GM18508 (cell line): ENCODE data around the gene PCDH9.

Experiments
- ATAC-seq: cut with Tn5 transposase; IDR thresholded peaks from one replicate; pipeline ENCODE4 v1.9.1; 2021; ENCODE audit warnings: moderate number of reproducible peaks; ENCODE audit not compliant: insufficient read depth, unreplicated experiment

The PCDH9 gene

GRCh38 chr13:66563076-66563475 lies 667.1 kb downstream of the PCDH9 start:
- ATAC-seq: no peak

GRCh38 chr13:66562054-66562453 lies 668.1 kb downstream of the PCDH9 start:
- no peak for ATAC-seq

DNA sequence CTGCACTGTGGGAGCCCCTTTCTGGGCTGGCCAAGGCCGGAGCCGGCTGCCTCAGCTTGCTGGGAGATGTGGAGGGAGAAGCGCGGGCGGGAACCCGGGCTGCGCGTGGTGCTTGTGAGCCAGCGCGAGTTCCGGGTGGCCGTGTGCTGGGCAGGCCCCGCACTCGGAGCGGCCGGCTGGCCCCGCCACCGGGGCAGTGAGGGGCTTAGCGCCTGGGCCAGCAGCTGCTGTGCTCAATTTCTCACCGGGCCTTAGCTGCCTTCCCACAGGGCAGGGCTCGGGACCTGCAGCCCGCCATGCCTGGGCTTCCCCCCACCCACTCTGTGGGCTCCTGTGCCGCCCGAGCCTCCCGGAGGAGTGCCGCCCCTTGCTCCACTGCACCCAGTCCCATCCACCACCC lies 669.1 kb downstream of the PCDH9 start:
- no peak for ATAC-seq

GRCh38 chr13:66560189-66560588 lies 669.9 kb downstream of the PCDH9 start:
- no peak for ATAC-seq

DNA sequence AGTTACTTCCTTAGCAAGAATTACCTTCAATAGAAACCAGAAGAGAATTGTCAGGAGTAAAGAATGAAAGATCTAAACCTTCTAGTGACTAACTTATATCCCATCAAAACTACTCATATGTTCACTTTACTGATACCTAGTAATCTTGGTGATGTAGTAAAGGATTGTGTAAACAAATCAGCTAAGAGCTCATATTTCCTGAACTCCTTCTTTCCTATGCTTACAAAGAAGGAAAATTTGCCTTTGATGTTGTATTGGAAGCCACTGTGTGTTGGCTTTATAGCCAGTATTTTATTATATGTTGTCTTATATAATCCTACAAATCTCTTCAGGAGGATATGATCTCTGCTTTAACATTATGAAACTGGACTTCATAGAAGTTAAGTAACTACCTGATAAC lies 671.0 kb downstream of the PCDH9 start:
- ATAC-seq: no peak

- ATAC-seq: no peak
Observed at GRCh38 chr13:66558506-66558905, 671.6 kb downstream of the PCDH9 start.

GRCh38 chr13:66557357-66557756 lies 672.8 kb downstream of the PCDH9 start:
- ATAC-seq: no peak

DNA sequence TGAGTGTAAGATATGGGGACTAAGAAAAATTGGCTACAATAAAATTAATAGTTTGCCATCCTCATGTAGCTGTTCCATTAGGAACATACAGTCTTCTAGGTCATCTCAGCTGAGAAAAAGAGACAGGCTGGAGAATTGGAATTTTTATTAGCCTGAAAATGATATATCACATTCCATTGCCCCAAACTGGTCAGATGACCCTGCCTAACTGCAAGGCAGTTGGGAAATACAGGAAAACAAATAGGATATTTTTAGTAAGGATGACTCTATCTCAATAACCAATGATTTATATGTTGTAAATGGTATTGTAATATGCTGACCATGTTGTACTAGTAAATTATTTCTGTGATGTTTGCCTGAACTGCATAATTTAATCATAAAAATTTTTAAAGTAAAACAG lies 673.8 kb downstream of the PCDH9 start:
- no peak for ATAC-seq

DNA sequence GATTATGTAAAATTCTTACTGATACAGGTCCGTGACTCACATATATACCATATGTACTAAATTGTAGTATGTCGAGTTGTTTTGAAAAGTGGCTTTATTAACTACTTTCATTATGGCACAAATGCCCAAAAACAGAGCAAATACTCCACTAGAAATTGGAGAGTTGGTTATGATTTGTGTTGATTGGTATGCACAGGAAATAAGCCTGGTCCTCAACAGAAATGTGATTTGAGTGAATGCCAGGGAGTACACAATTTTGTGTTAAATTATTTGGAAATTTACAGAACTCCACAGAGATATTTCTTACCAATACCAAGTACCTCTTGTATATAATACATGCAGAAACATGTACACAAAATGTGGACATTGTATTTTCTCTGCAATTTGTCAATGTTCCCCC lies 676.7 kb downstream of the PCDH9 start:
- no peak for ATAC-seq

DNA sequence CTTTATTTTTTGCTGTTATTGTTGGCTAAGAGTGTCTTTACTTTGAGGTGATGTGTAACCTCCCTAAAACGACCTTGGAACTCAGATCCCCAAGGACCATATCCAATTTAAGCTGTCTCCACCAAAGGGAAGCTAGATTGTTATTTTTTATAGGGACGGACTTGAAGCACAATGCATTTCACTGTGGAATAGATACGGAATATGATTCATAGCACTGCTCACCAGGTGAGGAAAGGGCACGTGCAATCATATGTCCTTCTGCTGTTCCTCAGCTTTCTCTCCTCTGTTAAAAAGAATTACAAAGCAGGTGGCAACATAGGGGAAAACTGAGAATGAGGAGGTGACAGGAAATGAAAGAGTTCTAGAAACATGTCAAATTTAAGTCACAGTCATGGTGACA lies 679.0 kb downstream of the PCDH9 start:
- ATAC-seq: no peak

- ATAC-seq: no peak
Observed at GRCh38 chr13:66547685-66548084, 682.5 kb downstream of the PCDH9 start.

DNA sequence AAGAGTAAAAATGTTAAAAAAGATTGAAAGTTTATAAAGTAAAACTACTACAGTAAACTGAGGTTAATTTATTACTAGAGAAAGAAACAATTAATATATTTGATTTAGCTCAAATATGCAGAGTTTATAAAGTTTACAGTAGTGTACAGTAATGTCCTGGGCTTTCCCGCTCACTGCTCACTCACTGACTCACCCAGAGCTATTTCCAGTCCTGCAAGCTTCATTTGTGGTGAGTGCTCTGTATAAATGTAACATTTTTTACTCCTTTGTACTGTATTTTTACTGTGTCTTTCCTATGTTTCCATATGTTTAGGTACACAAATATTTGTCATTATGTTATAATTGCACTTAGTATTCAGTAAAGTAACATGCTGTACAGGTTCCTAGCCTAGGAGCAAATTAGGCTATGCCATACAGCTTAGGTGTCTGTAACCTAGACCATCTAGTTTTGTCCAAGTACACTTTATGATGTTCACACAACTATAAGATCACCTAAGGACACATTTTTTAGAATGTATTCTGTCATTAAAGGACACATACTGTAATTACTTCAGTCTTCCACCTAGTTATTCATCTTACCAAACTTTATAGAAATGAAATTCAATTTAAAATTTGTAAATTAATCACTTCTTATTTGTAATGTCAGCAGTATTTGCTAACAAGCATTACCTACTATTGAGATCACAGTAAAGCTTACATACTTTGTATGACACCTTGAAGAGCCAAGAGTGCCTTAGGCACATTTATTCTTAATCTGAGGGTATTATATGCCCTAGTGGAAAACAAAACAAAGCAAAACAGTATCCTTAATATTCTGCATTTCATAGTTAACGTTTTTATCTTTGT lies 683.4 kb downstream of the PCDH9 start:
- ATAC-seq: no peak

GRCh38 chr13:66543780-66544179 lies 686.4 kb downstream of the PCDH9 start:
- ATAC-seq: no peak

- no peak for ATAC-seq
Observed at GRCh38 chr13:66537417-66537816, 692.7 kb downstream of the PCDH9 start.

DNA sequence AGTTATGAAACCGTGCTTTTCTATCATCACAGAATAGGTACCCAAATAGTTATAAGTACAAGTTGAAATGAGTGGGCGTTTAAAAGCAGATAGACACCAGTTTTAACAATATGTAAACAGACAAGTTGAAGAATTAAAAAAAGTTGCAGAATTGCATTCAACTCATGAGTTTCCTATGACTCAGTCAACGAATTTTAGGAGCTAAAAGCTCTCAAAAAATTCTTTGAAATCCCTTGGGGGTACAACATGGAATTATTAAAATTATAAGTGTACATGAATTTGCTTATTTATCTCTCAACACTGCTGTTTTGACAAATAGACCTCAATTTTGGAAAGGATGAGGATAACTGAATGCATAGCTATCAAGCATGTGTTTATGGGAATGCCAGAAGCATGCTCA lies 693.4 kb downstream of the PCDH9 start:
- ATAC-seq: no peak

GRCh38 chr13:66534561-66534960 lies 695.6 kb downstream of the PCDH9 start:
- ATAC-seq: no peak

DNA sequence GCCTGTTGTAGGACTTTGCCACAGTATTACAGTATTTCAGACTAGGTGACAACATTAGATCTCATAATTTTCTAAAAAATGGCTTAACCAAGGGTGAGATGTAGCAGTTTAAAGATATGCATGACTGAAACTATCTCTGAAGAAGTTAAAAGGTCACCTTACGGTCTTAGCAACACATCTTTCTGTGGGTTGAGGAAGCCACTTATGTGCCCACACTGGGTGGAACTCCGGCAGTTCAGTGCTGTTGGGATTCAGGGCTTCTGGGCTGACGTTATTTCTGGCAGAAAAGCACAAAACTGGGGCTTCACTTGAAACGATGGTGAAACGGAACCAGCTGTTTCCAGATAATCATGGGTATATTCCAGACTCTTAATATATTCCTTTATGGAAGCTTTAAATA lies 697.3 kb downstream of the PCDH9 start:
- no peak for ATAC-seq

GRCh38 chr13:66532146-66532545 lies 698.0 kb downstream of the PCDH9 start:
- no peak for ATAC-seq

- no peak for ATAC-seq
Observed at GRCh38 chr13:66530686-66531085, 699.5 kb downstream of the PCDH9 start.

DNA sequence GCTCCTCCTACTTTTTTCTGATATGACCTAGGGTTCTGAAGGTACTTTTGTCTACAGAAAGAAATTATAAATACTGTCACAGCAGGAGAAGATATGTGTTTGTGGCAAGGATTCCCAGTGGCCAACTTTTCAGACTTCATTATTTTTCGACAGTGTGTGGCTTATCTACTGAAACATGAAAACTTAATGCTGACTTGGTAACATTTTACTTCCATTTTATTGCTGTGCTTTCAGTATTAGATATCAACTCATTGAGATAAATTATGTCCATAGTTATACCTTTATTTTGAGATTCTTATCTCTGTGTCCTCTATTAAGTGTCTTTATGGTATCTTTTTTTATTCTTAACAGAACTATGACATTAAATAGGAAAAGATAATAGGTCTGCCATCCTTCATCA lies 700.0 kb downstream of the PCDH9 start:
- ATAC-seq: no peak

GRCh38 chr13:66528944-66529576 lies 701.1 kb downstream of the PCDH9 start:
- ATAC-seq: no peak

DNA sequence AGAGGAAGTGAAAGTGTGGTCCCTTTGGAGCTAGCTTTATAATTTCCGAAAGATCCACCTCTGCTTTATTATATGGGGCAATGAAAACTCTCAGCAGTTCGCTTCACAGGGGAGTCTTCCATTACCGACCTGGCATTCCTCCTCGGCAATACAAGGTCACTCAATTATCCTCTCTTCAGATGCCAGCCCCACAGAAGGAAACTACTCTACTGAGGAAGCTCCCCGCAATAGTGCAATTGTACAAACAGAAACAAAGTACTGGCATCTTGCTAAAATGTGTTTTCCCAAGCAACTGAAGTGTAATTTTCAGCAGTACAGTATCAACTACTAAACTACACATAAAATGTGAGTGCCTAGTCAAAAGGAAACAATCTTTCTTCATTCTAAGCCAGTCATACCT lies 702.0 kb downstream of the PCDH9 start:
- ATAC-seq: no peak
